LNCAP (cell line): ENCODE data around the gene PLIN1.

Experiments used
- CTCF ChIP-seq: fragments of 450-650 bp; IDR thresholded peaks from 2 replicates; pipeline ENCODE4 v1.5.1; 2017; ENCODE audit warnings: mild to moderate bottlenecking

Gene PLIN1

GRCh38 chr15:89615135-89615534 lies 64.0 kb downstream of the PLIN1 start:
- TF ChIP-seq CTCF: no peak
